H1 (cell line): ENCODE results near the gene CORO6. TPM values are rescaled to one million over a fixed set of nuclear protein-coding genes. Genes with fewer than 3 reads are reported as not detected.
A peak's percentile ranks its signal among the peaks of the same experiment; 100 is the strongest.

Source experiments
- BACH1 ChIP-seq: IDR thresholded peaks from 2 replicates; pipeline ENCODE4 v1.6.1; 2012; ENCODE audit warnings: low read length, improper control_type of control experiment
- BCL11A ChIP-seq, 2 experiments: IDR thresholded peaks; one replicate each; pipeline ENCODE4 v1.6.1; 2011; ENCODE audit warnings: low read depth in 2 of 2, low read length in 2 of 2, mild to moderate bottlenecking in 2 of 2
- CBX8 ChIP-seq: fragments of 300-800, 300-1000 bp; sonication (generic); IDR thresholded peaks from 2 replicates; pipeline ENCODE4 v1.7.1; 2016; ENCODE audit warnings: low read depth, low read length, borderline replicate concordance
- CHD1 ChIP-seq: IDR thresholded peaks from 2 replicates; pipeline ENCODE4 v1.6.1; 2012; ENCODE audit warnings: low read depth, low read length, improper control_type of control experiment
- EGR1 ChIP-seq: IDR thresholded peaks from 2 replicates; pipeline ENCODE4 v1.6.1; 2011; ENCODE audit warnings: low read depth, low read length, borderline replicate concordance
- FOSL1 ChIP-seq: IDR thresholded peaks from 2 replicates; pipeline ENCODE4 v1.6.1; 2011; ENCODE audit warnings: mild to moderate bottlenecking, low read depth, low read length, moderate library complexity; ENCODE audit not compliant: insufficient read depth
- HDAC6 ChIP-seq: IDR thresholded peaks from one replicate; pipeline ENCODE4 v1.7.1; 2012; ENCODE audit warnings: low read depth, mild to moderate bottlenecking, inconsistent platforms, low read length, moderate library complexity
- KDM5A ChIP-seq: fragments of 200-600 bp; IDR thresholded peaks from 2 replicates; pipeline ENCODE4 v1.7.1; 2012; ENCODE audit warnings: mild to moderate bottlenecking, low read length, inconsistent platforms, mixed read lengths
- NRF1 ChIP-seq: IDR thresholded peaks from 2 replicates; pipeline ENCODE4 v1.6.1; 2011; ENCODE audit warnings: mild to moderate bottlenecking, low read depth, low read length, improper control_type of control experiment
- POLR2A ChIP-seq, 2 experiments: IDR thresholded peaks; 1 replicate in 1 of 2; 2 replicates in 1 of 2; pipeline ENCODE4 v1.6.1; 2011; ENCODE audit warnings: low read depth in 2 of 2, low read length in 2 of 2, mild to moderate bottlenecking in 2 of 2; ENCODE audit errors: control extremely low read depth in 1 of 2
- POLR2AphosphoS5 ChIP-seq: IDR thresholded peaks from 2 replicates; pipeline ENCODE4 v1.6.1; 2011; ENCODE audit warnings: low read depth, low read length
- RAD21 ChIP-seq, 2 experiments: IDR thresholded peaks in 1 of 2; conservative IDR thresholded peaks in 1 of 2; 2 replicates each; pipeline ENCODE4 v1.6.1; 2011; ENCODE audit warnings: low read depth in 2 of 2, low read length in 2 of 2, improper control_type of control experiment in 1 of 2, inconsistent platforms in 1 of 2, mild to moderate bottlenecking in 1 of 2, moderate library complexity in 1 of 2
- SAP30 ChIP-seq: fragments of 300-600 bp; sonication (generic); IDR thresholded peaks from 2 replicates; pipeline ENCODE4 v1.7.1; 2012; ENCODE audit warnings: low read length, moderate library complexity, mild to moderate bottlenecking, inconsistent platforms; ENCODE audit not compliant: insufficient read depth, insufficient replicate concordance
- SIN3A ChIP-seq, 2 experiments: IDR thresholded peaks in 1 of 2; conservative IDR thresholded peaks in 1 of 2; 2 replicates each; pipeline ENCODE4 v1.6.1; 2011 to 2012; ENCODE audit warnings: low read length in 2 of 2, improper control_type of control experiment in 1 of 2, low read depth in 1 of 2, mild to moderate bottlenecking in 1 of 2
- SP1 ChIP-seq: IDR thresholded peaks from 2 replicates; pipeline ENCODE4 v1.6.1; 2011; ENCODE audit warnings: low read depth, low read length
- SRF ChIP-seq: IDR thresholded peaks from 2 replicates; pipeline ENCODE4 v1.6.1; 2011; ENCODE audit warnings: mild to moderate bottlenecking, low read depth, low read length, moderate library complexity
- SUZ12 ChIP-seq: fragments of 200-600 bp; sonication (generic); IDR thresholded peaks from 2 replicates; pipeline ENCODE4 v1.6.1; 2012; ENCODE audit warnings: mild to moderate bottlenecking, inconsistent platforms, low read length, moderate library complexity, mixed read lengths
- TAF1 ChIP-seq: IDR thresholded peaks from 2 replicates; pipeline ENCODE4 v1.6.1; 2011; ENCODE audit warnings: mild to moderate bottlenecking, low read depth, low read length
- TBP ChIP-seq: IDR thresholded peaks from 2 replicates; pipeline ENCODE4 v1.6.1; 2011; ENCODE audit warnings: low read depth, low read length, improper control_type of control experiment
- YY1 ChIP-seq: IDR thresholded peaks from 2 replicates; pipeline ENCODE4 v1.6.1; 2011; ENCODE audit warnings: low read depth, mild to moderate bottlenecking, low read length
- ZNF274 ChIP-seq: IDR thresholded peaks from 2 replicates; pipeline ENCODE4 v1.7.0; 2012; ENCODE audit warnings: low read length, borderline replicate concordance; ENCODE audit errors: extremely low read depth
- polyA plus RNA-seq, 7 experiments: library from polyadenylated mRNA; depleted of rRNA in 3 of 7; stranded (reverse) in 5 of 7; unstranded in 2 of 7; fragments of >200 nt in 5 of 7; fragments of 200-250 nt in 2 of 7; gene quantifications; 1 replicate in 5 of 7; 2 replicates in 1 of 7; 4 replicates in 1 of 7; pipeline versions ENCODE4 v1.2.1 to v1.2.3, GENCODE V29; 2011 to 2013; ENCODE audit warnings: missing spikeins in 2 of 7, mixed read lengths in 2 of 7
- total RNA-seq: library from RNA; stranded (reverse); fragmentation: NEBNext Ultra II Directional; extraction: Animal tissue kit (Norgen Biotek cat#: 25700); gene quantifications from 2 replicates; pipeline ENCODE4 v1.2.1, GENCODE V29; 2021
- TF ChIP-seq, protein P1 (sequence below): IDR thresholded peaks from 2 replicates; pipeline ENCODE4 v1.6.1; 2012; ENCODE audit warnings: inconsistent platforms
- TF ChIP-seq, protein P2 (sequence below), 3 experiments: IDR thresholded peaks; 1 replicate in 2 of 3; 2 replicates in 1 of 3; pipeline versions ENCODE4 v1.5.1 to v1.6.1; 2011; ENCODE audit warnings: low read length in 3 of 3, mild to moderate bottlenecking in 3 of 3, inconsistent platforms in 2 of 3, low read depth in 1 of 3, moderate library complexity in 1 of 3; ENCODE audit not compliant: insufficient read depth in 1 of 3; ENCODE audit errors: control extremely low read depth in 1 of 3

The CORO6 gene
- total and polyA plus RNA-seq, 2 of the 8 experiments (the other 6 are each of a cell fraction or from before 2014, with no cell fraction given), result 2.5 to 8.6 TPM

DNA sequence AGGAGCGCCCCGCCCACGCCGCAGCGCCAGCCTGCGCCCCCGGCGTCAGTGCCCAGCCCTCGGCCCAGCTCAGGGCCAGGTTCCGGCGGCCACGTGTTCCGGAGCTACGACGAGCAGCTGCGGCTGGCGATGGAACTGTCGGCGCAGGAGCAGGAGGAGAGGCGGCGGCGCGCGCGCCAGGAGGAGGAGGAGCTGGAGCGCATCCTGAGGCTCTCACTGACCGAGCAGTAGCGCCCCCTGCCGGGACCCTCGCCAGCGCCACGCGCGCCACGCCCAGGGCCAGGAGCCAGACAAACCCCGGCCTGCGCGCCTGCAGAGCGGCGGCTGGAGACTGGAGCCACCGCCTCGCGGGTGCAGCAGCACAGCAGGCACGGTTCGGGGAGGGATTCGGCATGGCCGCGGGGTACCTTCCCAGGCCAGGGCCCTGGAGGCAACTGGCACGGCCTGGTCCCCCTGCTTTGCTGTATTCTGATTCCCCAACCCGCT, 9.3 kb downstream of the CORO6 start (continued):
- TF ChIP-seq CHD1 (no peak), SAP30 (no peak), YY1 (no peak; the same call in 1 of the 2 replicates), TBP (no peak), SUZ12 (no peak), HDAC6 (no peak), POLR2AphosphoS5 (peak; percentile 60; the same call in 1 of the 2 replicates), BCL11A (IDR thresholded peaks at IDR 0.05; ENCODE audit: low read depth in 2 of 2, low read length in 2 of 2) (no peak), NRF1 (no peak), SIN3A (conservative IDR thresholded peaks at IDR 0.05 in 1 of 2, IDR thresholded peaks at IDR 0.05 in 1 of 2; ENCODE audit: low read depth in 1 of 2, low read length in 2 of 2) (peak in 1 of 2 experiments; percentile 50; a peak in 1 of 4 replicates), POLR2A (IDR thresholded peaks at IDR 0.05; ENCODE audit: control extremely low read depth in 1 of 2, low read depth in 2 of 2, low read length in 2 of 2) (peak in 1 of 2 experiments; percentile 44; a peak in 1 of 3 replicates), SRF (no peak), TAF1 (peak; percentile 31; the same call in 1 of the 2 replicates), BACH1 (peak; percentile 82), ZNF274 (no peak), EGR1 (no peak), CBX8 (no peak), KDM5A (no peak), SP1 (no peak), RAD21 (IDR thresholded peaks at IDR 0.05 in 1 of 2, conservative IDR thresholded peaks at IDR 0.05 in 1 of 2; ENCODE audit: low read depth in 2 of 2, low read length in 2 of 2) (peak; percentile 51 to 66), FOSL1 (no peak)
- TF ChIP-seq, protein P1, sequence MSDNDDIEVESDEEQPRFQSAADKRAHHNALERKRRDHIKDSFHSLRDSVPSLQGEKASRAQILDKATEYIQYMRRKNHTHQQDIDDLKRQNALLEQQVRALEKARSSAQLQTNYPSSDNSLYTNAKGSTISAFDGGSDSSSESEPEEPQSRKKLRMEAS, result peak; percentile 100
- TF ChIP-seq, protein P2, sequence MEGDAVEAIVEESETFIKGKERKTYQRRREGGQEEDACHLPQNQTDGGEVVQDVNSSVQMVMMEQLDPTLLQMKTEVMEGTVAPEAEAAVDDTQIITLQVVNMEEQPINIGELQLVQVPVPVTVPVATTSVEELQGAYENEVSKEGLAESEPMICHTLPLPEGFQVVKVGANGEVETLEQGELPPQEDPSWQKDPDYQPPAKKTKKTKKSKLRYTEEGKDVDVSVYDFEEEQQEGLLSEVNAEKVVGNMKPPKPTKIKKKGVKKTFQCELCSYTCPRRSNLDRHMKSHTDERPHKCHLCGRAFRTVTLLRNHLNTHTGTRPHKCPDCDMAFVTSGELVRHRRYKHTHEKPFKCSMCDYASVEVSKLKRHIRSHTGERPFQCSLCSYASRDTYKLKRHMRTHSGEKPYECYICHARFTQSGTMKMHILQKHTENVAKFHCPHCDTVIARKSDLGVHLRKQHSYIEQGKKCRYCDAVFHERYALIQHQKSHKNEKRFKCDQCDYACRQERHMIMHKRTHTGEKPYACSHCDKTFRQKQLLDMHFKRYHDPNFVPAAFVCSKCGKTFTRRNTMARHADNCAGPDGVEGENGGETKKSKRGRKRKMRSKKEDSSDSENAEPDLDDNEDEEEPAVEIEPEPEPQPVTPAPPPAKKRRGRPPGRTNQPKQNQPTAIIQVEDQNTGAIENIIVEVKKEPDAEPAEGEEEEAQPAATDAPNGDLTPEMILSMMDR (IDR thresholded peaks at IDR 0.05; ENCODE audit: control extremely low read depth in 1 of 3, insufficient read depth in 1 of 3, low read depth in 1 of 3, low read length in 3 of 3), result peak; percentile 75 to 85 (median 80)
